Stimulated activated CD4-positive, alpha-beta T cell treated with anti-CD3 and anti-CD28 coated beads, Interleukin-4, amount 100 ng/mL, for 24 hours (primary cell): ENCODE data around the gene RGS8.
"Not testable (repeated sequence)": the region's sequence is repeated elsewhere in the genome, so short reads cannot be mapped to it uniquely, and the experiment has no call there.

Source experiments
- DNase-seq: peaks from one replicate; pipeline ENCODE4 v3.0.0-alpha.2; 2020

RGS8 gene

DNA sequence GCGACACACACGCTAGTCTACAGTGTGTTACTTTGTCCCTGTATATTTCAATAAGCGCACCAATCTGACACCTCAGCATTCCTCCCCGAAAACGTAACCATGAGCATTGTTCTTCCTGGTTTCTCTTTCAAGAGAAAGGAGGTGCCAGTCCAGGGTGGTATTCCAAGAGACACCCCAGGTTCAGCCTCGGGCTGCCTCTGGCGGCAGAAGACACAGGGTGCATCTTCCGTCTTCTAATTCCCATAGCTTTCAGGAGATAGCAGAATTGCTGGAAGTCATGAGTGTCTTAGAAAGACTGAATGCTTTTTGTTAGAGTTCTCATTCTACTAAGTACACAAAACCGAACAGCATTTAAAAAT lies 15.9 kb upstream of the RGS8 start:
- no peak for DNase-seq

DNA sequence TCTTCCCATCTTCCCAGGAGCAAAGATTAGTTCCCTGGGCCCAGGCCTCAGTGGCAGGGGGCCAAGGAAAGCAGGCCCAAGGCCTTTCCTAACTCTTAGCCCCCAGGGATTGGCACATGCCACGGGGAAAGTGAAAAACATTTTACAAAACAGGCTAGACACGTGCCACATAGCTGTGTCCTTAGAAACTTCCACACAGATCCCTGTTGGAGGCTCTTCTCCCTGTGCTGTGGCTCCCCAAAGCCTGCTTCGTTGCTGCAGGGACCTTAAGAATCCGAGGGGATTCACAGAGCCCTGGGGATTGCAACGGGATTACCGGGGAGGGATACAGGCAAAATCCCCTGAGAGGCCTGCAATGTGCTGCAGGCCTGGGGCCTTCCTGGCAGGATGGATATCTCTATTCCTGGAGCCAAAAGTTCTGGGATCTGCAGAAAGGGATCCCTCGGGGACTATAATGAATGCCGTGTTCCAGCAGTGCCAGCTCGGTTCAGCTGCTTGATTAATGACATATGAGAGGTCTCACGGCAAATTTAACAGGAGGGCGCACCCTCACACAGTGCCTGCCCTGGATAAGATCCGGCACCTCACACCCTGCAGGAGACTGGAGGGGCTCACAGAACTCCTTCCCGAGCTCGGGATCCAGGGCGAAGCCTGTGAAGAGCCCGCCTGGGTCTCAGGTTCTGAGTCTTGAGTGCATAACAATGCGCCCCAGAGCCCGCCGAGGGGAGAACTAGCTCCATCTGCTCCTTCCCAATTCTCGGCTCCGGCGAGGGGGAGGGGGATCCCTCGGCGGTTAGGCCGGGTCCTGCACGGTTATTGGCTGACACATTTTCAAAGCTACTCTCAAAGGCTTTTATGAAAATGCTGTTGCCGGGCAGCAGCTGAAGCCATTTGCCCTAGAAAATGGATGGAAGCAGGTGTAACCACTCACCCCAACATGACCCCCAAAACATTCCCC lies 15.3 kb upstream of the RGS8 start:
- no peak for DNase-seq

DNA sequence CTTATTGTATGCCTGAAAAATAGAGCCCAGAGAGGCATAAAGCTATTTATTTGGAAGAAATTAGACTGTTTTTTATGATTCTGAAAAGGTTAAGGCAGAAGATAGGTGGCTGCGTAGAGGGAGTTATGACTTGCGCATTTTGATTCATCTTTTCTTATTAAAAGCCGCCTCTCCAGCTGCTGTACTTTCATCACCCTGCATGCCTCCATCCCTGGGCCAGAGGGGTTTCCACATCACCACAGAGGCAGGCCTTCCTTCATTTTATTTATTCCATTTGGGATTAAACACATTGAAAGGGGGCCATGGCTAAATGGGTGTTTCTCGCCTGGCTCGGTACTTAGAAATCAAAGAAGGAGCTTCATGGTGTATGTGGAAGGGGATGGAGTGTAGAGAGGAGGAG lies 14.6 kb upstream of the RGS8 start:
- DNase-seq = no peak

DNA sequence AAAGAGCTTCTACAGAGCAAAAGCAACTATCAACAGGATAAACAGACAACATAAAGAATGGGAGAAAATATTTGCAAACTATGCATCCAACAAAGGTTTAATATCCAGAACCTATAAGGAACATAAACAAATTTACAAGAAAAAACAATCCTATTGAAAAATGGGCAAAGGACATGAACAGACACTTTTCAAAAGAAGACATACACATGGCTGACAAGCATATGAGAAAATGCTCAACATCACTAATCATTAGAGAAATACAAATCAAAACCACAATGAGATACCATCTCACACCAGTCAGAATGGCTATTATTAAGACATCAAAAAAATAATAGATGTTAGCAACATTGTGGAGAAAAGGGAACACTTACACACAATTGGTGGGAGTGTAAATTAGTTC lies 8.8 kb upstream of the RGS8 start:
- DNase-seq = not testable (repeated sequence)

DNA sequence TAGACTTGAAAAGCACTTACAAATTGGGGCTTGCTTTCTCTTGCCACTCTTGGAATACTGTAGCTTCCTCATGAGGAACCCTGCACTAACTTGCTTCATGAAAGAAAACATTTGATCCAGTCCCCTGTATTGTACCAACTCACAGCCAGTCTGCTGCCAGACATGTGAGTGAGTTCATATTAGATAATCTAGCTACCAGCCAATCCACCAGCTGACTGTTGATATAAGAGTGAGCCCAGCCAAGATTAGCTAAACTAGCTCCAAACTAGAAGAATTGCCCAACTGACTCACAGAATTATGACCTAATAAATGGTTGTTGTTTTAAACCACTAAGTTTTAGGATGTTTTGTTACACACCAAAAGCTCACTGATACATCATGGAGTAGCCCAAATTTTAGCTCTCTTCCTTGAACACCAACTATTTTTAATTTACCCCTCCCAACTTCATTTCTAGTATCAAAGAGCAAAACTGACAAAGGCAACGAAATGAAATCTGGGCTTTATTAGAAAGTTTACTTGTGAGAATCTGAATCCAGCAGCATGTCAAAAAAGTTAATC lies 6.6 kb upstream of the RGS8 start:
- no peak for DNase-seq

DNA sequence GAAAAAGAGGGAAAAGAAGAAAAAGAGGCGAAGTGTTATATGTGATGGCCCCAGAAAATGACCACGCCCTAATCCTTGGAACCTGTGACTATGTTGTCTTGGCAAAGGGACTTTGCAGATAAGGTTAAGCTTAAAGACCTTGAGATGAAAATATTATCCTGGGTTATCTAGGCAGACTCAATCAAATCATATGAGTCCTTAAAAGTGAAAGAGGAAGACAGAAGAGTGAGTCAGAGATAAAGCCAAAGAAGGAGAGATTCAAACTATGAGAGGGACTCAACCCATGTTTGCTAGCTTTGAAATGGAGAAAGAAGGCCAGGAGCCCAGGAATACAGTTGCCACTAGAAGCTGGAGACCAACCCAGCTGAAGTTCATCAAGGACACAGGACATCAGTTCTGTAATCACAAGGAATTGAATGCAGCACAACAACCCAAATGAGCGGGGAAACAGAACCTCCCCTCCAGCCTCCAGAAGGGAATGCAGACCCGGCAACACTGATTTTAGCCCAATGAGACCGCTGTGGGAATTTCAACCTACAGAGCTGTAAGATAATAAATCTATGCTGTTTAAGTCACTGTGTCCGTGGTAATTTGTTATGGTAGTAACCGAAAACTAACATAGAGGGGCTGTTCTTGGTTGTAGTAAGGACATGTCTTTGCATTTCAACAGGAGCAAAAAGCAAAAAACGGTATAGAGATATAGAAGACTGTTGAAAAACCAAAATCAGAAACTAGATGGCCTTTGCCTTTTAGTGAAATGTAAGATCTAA lies 4.2 kb upstream of the RGS8 start:
- DNase-seq = no peak

DNA sequence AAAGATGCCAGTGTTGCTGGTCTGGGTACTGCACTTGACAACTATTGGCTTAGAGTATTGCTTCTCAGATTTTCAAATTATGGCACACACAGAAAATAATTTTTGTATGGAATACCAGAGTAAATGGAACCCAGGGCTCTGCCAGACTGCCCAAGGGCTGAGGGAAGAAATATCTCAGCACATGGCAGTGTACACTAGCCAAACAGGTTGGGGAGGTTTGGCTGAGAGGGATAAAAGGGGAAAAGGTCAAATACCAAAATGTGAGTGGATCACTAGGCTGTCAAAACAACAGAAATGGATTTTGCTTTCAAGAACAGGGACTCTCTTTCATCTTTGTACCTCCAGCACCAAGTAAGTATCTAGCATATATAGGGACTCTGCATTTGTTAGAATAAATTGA lies 3.0 kb upstream of the RGS8 start:
- no peak for DNase-seq

DNA sequence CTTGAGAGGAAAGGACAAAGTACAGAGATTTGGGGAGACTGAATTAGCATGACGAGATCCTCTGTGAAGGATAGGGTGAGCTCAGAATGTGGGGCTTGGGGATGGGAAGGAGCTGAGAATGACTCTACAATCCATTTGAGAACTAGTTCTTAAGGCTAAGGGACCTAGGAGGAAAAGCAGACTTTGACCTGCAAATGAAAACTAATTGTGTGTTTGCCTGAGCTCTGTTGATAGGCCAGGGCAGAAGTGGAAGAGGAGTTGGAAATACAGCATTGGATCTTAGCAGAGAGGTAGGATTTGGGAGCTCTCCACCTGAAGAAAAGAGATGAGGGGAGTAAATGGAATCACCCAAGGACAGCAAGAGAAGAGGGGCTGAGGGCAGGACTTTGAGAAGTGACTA lies 2.1 kb upstream of the RGS8 start:
- no peak for DNase-seq

DNA sequence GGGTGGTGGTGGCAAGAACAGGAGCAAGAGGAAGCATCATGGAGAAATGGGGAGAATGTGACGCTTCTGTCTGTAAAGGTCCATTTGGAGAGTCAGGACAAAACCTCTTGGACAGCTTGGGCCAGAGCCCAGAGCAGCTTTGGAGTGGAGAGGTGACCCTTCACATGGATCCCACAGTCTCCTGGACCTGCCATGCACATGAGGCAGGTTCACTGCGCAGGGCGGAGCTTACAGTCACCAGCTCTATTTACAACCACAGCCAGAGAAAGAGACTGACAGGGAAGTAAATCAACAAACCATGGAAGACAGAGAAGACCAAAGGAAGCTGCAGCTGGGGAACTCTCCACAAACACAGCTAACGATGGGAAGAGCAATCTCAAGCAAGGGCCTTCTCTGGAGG lies 828 bp upstream of the RGS8 start:
- DNase-seq = no peak

DNA sequence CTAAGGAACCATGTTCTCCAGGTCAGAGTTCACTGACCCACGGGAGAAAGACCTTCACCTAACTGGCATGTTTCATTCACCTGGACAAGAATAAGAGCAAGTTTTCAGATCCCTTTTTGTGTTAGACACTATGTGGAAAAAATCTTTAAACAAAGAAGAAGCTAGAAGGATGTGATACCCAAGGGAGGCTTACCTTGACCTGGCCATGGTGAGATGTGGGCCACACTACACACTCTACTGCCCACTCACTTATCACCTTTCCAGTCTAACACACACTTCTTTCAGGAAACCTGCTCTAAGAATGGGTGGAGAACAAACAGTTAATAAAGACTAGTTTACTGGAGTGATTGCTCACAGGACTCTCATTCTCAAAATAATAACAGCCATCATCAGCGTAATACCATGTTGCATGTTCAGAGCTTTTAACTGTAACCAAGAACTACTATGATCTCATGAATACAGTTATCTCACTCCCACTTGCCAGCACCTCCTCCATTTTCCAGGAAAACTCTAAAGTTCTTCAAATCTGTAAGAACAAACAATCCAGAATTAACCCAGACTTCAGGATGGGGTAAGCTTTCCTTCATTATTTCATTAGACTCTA lies 1.4 kb downstream of the RGS8 start:
- DNase-seq = no peak

DNA sequence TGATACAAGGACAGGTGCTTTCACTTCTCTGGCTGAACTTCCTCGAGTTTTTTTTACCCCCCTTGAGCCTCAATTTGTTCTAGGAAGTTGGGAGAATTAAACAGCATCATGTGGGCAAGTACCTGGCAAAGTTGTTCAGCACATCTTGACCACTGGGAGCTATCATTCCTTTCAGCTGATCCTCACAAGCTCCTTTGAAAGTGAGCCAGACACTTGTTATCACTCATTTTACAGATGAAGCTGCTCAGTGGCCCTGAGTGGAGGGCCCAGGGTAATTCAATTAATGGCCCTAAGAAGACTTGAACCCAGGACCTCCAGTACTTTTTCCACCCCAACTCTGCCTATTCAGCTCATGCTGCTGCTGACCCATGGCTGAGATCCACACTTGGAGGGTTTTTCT lies 2.0 kb downstream of the RGS8 start:
- DNase-seq = no peak

DNA sequence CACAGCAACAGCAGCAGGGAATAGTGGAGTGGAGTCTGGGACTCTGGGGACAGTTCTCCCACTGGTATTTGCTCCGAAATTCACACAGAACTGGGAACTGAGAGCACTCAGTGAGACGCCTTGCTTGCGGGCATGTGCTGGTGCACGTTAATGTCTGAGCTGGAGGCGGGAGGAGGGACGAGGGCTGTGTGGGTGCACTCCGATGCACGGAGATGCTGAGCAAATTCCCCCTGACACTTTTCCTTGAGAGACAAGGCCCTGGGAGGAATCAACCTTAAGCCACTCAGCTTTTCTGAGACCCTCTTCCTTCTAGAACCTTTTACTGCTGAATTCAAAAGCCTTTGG lies 2.8 kb downstream of the RGS8 start:
- no peak for DNase-seq

DNA sequence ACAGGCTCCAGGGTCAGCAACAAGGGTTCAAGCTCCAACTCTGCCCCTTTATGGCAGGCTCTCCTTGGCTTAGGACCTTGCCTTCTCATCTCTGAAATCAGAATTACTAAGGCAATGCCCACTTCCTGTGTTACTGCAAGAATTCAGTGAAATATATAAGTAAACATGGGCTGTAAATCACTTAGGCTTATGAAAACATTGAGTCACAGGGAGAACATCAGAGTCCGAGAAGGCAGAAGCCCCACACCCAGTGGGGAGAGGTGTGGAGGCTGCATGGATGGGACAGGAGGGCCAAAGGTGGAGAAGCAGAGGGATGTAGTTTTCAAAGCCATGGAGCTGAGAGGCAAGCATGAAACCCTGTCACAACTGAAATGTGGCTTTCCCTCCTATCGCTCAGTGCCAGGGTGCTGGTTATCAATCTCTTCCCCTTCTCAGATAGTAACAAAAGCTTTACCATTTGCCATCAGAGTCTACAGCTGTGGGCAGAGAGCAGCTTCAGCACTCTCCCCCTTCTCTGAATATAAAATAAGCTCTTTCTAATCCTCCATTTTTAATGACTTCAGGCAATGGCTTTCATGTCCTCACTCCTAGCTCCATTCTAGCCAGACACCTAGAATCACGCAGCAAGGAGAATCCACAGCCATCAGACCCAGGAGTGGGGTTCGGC lies 3.4 kb downstream of the RGS8 start:
- DNase-seq = no peak

DNA sequence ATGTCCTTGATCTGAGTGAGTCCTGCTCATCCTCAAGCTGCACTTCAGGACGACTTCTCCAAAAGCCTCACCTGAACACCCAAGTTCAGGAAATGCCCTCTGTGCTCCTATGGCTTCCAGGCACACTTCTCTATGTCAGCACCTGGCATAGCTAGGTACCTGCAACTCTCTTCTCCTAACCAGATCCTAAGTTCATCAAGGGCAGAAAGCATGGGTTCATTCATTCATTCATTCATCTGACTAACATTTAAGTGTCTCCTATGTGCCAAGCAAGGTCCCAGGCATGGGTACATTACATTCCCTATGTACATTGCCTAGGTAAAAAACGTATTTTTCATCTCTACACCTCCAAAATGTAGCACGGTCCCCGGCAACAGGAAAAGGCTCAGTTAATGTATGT lies 4.0 kb downstream of the RGS8 start:
- DNase-seq = no peak

DNA sequence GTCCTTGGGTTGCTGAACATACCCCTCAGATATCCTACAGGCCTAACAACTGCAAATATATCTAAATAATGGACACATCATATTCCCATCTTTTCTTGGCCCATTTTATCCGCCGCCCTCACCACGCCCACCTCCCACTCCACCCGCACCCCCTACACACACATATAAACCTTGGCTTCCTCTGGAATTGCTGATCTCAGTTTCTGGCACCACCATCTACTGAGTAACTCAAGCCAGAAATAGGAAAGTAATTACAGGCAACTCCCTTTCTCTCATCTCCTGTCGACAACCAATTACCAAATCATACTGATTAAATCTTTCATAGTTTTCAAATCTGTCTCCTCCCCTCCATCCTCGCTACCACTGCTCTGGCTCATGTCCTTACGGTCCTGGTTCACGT lies 4.7 kb downstream of the RGS8 start:
- DNase-seq = no peak

DNA sequence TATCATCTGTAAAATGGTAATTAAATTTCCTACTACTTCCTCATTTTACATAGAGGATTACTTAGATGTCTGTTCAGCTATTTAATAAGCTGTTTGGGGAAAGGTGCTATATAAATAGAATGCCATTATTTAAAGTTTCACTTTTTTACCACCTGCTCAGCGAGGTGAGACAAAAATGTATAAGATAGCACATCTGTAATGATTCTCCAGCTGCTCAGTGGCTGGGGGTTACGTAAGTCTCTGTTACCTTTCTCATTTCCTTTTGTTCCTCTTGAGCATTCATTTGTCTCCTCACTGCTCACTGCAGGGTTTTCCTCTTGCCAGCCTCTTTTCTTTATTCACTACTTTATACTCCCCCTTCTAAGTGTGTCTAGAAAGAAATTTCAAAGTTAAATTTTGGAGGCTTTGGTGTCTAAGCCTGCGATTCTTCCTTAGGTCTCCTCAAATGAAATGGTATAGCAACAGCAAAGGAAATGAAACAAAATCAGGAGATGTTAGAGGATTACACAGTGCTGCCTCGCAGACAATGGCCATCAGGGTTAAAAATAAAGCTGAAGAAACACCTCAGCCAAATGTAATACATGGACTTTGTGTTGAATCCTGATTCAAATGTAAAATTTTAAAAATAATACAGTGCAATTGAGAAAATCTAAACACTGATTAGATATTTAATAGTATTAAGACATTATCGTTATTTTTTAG lies 6.8 kb downstream of the RGS8 start:
- no peak for DNase-seq

DNA sequence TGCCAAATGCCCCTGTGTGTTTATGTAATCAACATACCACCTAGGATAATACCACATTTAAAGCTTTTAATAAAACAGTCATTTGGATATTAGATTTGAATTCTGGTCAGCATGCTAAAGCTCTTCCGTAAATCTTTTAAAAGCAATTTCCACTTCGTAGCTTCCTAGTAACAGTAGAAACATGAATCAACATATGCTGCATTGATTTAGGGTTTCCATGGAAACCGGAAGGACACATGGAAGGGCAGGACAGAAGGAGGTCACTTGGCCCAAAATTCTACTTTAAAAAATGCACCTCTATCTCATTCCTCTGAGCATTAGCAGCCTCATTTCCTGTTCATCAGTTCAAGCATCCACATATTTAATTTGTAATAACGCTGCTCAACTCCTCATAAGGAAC lies 8.1 kb downstream of the RGS8 start:
- no peak for DNase-seq

DNA sequence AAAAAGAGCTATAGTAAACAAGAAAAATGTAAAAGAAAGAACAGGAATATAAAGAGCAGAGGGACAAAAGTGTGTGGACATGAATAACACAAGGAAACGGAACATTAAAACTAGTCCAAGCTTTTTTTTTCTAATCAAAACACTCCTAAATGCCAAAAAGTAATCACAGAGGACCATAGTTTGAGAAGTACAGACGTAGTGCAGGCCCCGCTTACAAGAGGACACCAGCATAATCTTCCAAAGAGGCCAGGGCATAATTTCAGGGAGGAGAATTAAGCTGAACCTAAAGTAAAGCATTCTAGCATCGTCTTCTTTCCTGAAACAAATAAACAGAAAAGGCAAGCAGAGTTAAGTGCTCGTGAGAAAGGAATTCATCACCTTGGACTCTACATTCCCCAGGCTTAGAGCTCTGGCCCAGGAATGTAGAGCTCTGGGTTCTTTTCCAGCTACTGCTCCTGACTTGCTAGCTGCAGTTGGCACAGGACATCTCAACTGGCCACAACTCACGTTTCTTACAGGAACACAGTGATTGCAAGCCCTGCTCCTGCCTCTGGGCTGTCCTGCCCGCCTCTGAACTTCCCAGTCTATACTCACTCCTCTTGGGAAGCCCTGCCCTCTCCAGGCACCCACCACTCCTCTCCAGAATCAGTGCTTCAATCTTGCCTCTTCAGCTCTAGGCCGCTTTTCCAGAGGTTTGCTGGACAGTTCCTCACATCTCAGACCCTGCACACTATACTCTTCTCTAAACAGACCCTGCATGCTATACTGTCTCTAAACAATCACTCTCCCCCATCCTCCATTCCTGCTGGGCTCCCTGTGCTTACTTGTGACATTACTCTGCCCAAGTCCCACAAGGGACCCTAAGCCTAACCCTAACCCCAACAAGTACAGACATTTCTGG lies 9.8 kb downstream of the RGS8 start:
- DNase-seq = no peak

DNA sequence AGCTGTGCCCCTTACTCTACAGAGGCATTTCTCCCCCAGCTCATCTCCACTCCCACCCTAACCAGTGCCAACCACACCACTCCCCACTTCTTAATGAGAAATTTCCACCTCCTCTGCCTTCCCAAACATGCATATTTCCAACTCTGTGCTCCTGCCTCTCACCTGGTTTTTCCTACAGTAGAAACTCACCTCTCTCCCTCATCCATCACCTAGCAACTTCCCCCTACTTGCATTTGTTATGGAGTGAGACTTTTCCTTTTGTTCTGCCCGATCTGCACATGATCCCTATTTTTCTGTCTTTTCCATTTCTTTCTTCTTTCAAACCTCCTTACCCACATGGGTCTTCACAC lies 11.9 kb downstream of the RGS8 start:
- DNase-seq = no peak

DNA sequence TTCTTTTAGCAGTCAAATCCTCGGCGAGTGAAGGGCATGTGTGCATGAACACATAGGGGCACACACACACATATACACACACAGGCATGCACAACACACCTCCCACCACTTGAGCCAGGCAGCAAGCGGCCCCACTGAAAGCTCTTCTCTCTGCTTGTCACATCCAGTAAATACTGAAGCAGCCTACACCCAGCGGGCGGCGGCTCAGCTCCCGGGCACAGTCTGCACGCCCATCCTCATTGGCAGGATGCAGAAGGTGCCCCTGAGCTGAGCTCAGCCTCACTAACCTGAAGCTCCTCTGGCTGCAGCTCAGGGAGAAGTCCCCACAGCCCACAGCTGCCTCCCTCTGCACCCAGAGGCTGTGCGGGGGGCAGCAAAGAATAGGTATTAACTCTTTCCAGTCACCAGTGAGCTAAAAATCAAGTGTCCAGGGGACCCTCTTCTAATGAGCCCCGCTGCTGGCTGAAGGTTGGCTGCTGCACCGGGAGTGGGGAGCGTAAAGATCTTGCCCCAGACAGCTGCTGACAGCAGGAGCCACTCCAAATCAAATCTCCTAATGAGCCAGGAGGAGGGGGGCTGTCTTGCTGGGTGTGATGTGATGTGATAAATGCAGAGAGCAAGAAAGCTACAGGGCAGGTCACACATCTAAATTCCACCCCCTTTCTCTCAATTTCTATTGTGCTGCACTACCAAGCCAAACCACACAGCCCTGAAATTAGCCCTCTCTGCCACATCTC lies 12.5 kb downstream of the RGS8 start:
- DNase-seq = no peak
